IMR-90 (cell line): ENCODE measurements around the gene F12.

Source experiments
- BHLHE40 ChIP-seq: fragments of 150-350 bp; IDR thresholded peaks from 2 replicates; pipeline ENCODE4 v1.6.1; 2016; ENCODE audit warnings: mild to moderate bottlenecking, low read depth, low read length
- CEBPB ChIP-seq: IDR thresholded peaks from 2 replicates; pipeline ENCODE4 v1.6.1; 2012; ENCODE audit warnings: low read depth, low read length, improper control_type of control experiment
- CHD1 ChIP-seq: IDR thresholded peaks from 2 replicates; pipeline ENCODE4 v1.6.1; 2012; ENCODE audit warnings: low read depth, low read length, improper control_type of control experiment
- CTCF ChIP-seq: conservative IDR thresholded peaks from 2 replicates; pipeline ENCODE4 v1.5.1; 2012; ENCODE audit warnings: mild to moderate bottlenecking, low read depth, low read length, improper control_type of control experiment
- FOS ChIP-seq: fragments of 150-350 bp; IDR thresholded peaks from 2 replicates; pipeline ENCODE4 v1.6.1; 2016; ENCODE audit warnings: low read depth, low read length
- MAFK ChIP-seq: IDR thresholded peaks from 2 replicates; pipeline ENCODE4 v1.6.1; 2012; ENCODE audit warnings: low read depth, low read length, improper control_type of control experiment
- MAZ ChIP-seq: IDR thresholded peaks from 2 replicates; pipeline ENCODE4 v1.6.1; 2012; ENCODE audit warnings: low read depth, mild to moderate bottlenecking, low read length, improper control_type of control experiment, moderate library complexity, borderline replicate concordance
- MXI1 ChIP-seq: IDR thresholded peaks from 2 replicates; pipeline ENCODE4 v1.6.1; 2012; ENCODE audit warnings: low read depth, mild to moderate bottlenecking, low read length, moderate library complexity, borderline replicate concordance
- POLR2A ChIP-seq: IDR thresholded peaks from 2 replicates; pipeline ENCODE4 v1.6.1; 2012; ENCODE audit warnings: mild to moderate bottlenecking, low read depth, low read length
- RAD21 ChIP-seq: IDR thresholded peaks from 2 replicates; pipeline ENCODE4 v1.6.1; 2012; ENCODE audit warnings: low read length, improper control_type of control experiment
- RCOR1 ChIP-seq: IDR thresholded peaks from 2 replicates; pipeline ENCODE4 v1.6.1; 2012; ENCODE audit warnings: mild to moderate bottlenecking, low read length, improper control_type of control experiment; ENCODE audit not compliant: insufficient replicate concordance
- RFX5 ChIP-seq: IDR thresholded peaks from 2 replicates; pipeline ENCODE4 v1.8.0; 2012; ENCODE audit warnings: low read depth, mild to moderate bottlenecking, low read length, moderate library complexity
- SMC3 ChIP-seq: fragments of 150-350 bp; IDR thresholded peaks from 2 replicates; pipeline ENCODE4 v1.6.1; 2016; ENCODE audit warnings: low read depth, mild to moderate bottlenecking, antibody characterized with exemption, low read length, moderate library complexity
- USF2 ChIP-seq: fragments of 150-350 bp; IDR thresholded peaks from 2 replicates; pipeline ENCODE4 v1.6.1; 2017; ENCODE audit warnings: mild to moderate bottlenecking, antibody characterized with exemption, low read length, low read depth

DNA sequence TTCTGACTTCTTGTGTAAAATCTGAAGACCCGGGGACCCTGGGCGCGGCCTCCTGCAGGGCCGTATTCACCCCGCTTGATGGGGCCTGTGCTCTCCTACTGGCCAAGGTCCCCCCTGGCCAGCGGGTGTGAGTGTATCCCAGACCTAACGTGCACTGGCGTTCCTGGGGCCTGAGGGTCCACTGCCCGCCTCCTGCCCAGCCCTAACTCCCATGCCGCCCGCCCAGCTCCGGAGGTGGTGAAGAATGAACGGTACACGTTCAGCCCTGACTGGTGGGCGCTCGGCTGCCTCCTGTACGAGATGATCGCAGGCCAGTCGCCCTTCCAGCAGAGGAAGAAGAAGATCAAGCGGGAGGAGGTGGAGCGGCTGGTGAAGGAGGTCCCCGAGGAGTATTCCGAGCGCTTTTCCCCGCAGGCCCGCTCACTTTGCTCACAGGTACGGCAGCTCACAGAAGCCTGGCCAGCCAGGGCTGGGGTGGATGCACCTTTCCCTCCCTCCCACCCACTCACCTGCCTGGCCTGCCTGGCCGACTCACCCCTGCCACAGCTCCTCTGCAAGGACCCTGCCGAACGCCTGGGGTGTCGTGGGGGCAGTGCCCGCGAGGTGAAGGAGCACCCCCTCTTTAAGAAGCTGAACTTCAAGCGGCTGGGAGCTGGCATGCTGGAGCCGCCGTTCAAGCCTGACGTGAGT, 26.6 kb upstream of the F12 start:
- TF ChIP-seq MAFK (no peak), CHD1 (no peak), CTCF (no peak), MAZ (no peak), RCOR1 (no peak), POLR2A (no peak), RAD21 (no peak), USF2 (no peak), SMC3 (no peak), FOS (no peak), CEBPB (no peak), MXI1 (no peak), RFX5 (no peak), BHLHE40 (no peak)
